Hematopoietic multipotent progenitor cell treated with erythropoietin and hydrocortisone succinate and interleukin-3 and kit ligand, for 17 days (in vitro differentiated cells): ENCODE data around the gene CLEC4F.
"Not testable (repeated sequence)": the region's sequence is repeated elsewhere in the genome, so short reads cannot be mapped to it uniquely, and the experiment has no call there.

ENCODE experiments used
- DNase-seq: peaks from one replicate; pipeline ENCODE4 v3.0.0-alpha.2; 2015; ENCODE audit warnings: low spot score

Gene CLEC4F

GRCh38 chr2:70826696-70827350 is 6.4 kb upstream of the CLEC4F start:
- no peak for DNase-seq

- no peak for DNase-seq
Measured at GRCh38 chr2:70823249-70823648, 2.9 kb upstream of the CLEC4F start.

- no peak for DNase-seq
Measured at GRCh38 chr2:70822843-70823242, 2.4 kb upstream of the CLEC4F start.

GRCh38 chr2:70817284-70817954 is 3.0 kb downstream of the CLEC4F start:
- no peak for DNase-seq

- DNase-seq: no peak
Measured at GRCh38 chr2:70816726-70817125, 3.7 kb downstream of the CLEC4F start.

- DNase-seq: no peak
Measured at GRCh38 chr2:70808983-70809958, 11.1 kb downstream of the CLEC4F start.

- DNase-seq: no peak
Measured at GRCh38 chr2:70807828-70808118, 12.6 kb downstream of the CLEC4F start.

GRCh38 chr2:70807102-70807827 is 13.1 kb downstream of the CLEC4F start:
- DNase-seq: no peak

GRCh38 chr2:70806620-70807019 is 13.8 kb downstream of the CLEC4F start:
- no peak for DNase-seq

- no peak for DNase-seq
Measured at GRCh38 chr2:70806013-70806412, 14.4 kb downstream of the CLEC4F start.

- no peak for DNase-seq
Measured at GRCh38 chr2:70801607-70802263, 18.7 kb downstream of the CLEC4F start.

GRCh38 chr2:70799706-70800105 is 20.7 kb downstream of the CLEC4F start:
- DNase-seq: no peak

- not testable (repeated sequence) for DNase-seq
Measured at GRCh38 chr2:70797996-70798395, 22.4 kb downstream of the CLEC4F start.

GRCh38 chr2:70797506-70797905 is 22.9 kb downstream of the CLEC4F start:
- DNase-seq: no peak

GRCh38 chr2:70796262-70796661 is 24.1 kb downstream of the CLEC4F start:
- DNase-seq: no peak

- DNase-seq: no peak
Measured at GRCh38 chr2:70795164-70795995, 25.0 kb downstream of the CLEC4F start.

- DNase-seq: no peak
Measured at GRCh38 chr2:70793450-70793849, 26.9 kb downstream of the CLEC4F start.

GRCh38 chr2:70790136-70790828 is 30.1 kb downstream of the CLEC4F start, which contains the start of gene FIGLA:
FIGLA (minus strand) TSS chr2:70790643; CDS start chr2:70790638, 5 bp downstream.
- no peak for DNase-seq

- DNase-seq: no peak
Measured at GRCh38 chr2:70789304-70790135, 30.9 kb downstream of the CLEC4F start.
